Smooth muscle cell (in vitro differentiated cells): Measurements from ENCODE around the gene RASL11A. TPM values are rescaled to one million over a fixed set of nuclear protein-coding genes. Genes with fewer than 3 reads are reported as not detected.

Experiments
- DNase-seq: peaks from one replicate; lab custom pipeline; 2025; ENCODE audit not compliant: unreplicated experiment; lab: John Stamatoyannopoulos, UW
- H2AFZ ChIP-seq: fragments of 200-600 bp; sonication (generic); 2 replicates; pipeline ENCODE4 v1.6.0; 2016; ENCODE audit warnings: antibody characterized with exemption, low read depth, mild to moderate bottlenecking
- H3F3A ChIP-seq: fragments of 200-600 bp; sonication (generic); 2 replicates; pipeline ENCODE4 v1.6.0; 2017; ENCODE audit warnings: antibody characterized with exemption, low read depth
- H3K27ac ChIP-seq: fragments of 200-600 bp; sonication (generic); 2 replicates; pipeline ENCODE4 v1.5.1; 2016; ENCODE audit warnings: low read depth, mild to moderate bottlenecking
- H3K27me3 ChIP-seq: fragments of 200-600 bp; sonication (generic); 2 replicates; pipeline ENCODE4 v1.6.1; 2016; ENCODE audit warnings: low read depth, mild to moderate bottlenecking
- H3K36me3 ChIP-seq: fragments of 200-600 bp; sonication (generic); 2 replicates; pipeline ENCODE4 v1.5.1; 2016; ENCODE audit warnings: low read depth
- H3K4me1 ChIP-seq: fragments of 200-600 bp; sonication (generic); 2 replicates; pipeline ENCODE4 v1.5.1; 2016; ENCODE audit warnings: low read depth
- H3K4me2 ChIP-seq: fragments of 200-600 bp; sonication (generic); 2 replicates; pipeline ENCODE4 v1.6.0; 2016; ENCODE audit warnings: mild to moderate bottlenecking
- H3K4me3 ChIP-seq: fragments of 200-600 bp; sonication (generic); 2 replicates; pipeline ENCODE4 v1.5.1; 2016; ENCODE audit warnings: mild to moderate bottlenecking
- H3K79me2 ChIP-seq: fragments of 200-600 bp; sonication (generic); 2 replicates; pipeline ENCODE4 v1.6.0; 2016; ENCODE audit warnings: low read depth, mild to moderate bottlenecking
- H3K9ac ChIP-seq: fragments of 200-600 bp; sonication (generic); 2 replicates; pipeline ENCODE4 v1.6.0; 2016; ENCODE audit warnings: low read depth
- H3K9me3 ChIP-seq: fragments of 200-600 bp; sonication (generic); replicated peaks from 2 replicates; pipeline ENCODE4 v1.5.1; 2016; ENCODE audit warnings: low read depth
- H4K20me1 ChIP-seq: fragments of 200-600 bp; sonication (generic); 2 replicates; pipeline ENCODE4 v1.6.0; 2016; ENCODE audit warnings: low read depth
- WGBS: methylation state at CpG from one replicate; pipeline ENCODE4 v1.1.7; 2016; ENCODE audit warnings: low lambda C conversion rate; 5-methylcytosine and 5-hydroxymethylcytosine counted together
- polyA plus RNA-seq: library from polyadenylated mRNA; unstranded; fragments of >200 nt; fragmentation: Nextera tagmentation; extraction: Ambion mirVana; gene quantifications from 2 replicates; pipeline ENCODE4 v1.2.1, GENCODE V29; 2016
- total RNA-seq: library from RNA; depleted of rRNA; stranded (reverse); fragments of >200 nt; gene quantifications from 2 replicates; pipeline ENCODE4 v1.2.3, GENCODE V29; 2014
- TF ChIP-seq, protein P1 (sequence below): fragments of 200-600 bp; sonication (generic); IDR thresholded peaks from 2 replicates; pipeline ENCODE4 v1.5.1; 2017; ENCODE audit warnings: borderline replicate concordance, mild to moderate bottlenecking, antibody characterized with exemption; ENCODE audit not compliant: insufficient read depth, poor library complexity, severe bottlenecking

RASL11A gene
- total and polyA plus RNA-seq, 2 experiments from 2014 or later, result 0.30 to 1.9 TPM

DNA sequence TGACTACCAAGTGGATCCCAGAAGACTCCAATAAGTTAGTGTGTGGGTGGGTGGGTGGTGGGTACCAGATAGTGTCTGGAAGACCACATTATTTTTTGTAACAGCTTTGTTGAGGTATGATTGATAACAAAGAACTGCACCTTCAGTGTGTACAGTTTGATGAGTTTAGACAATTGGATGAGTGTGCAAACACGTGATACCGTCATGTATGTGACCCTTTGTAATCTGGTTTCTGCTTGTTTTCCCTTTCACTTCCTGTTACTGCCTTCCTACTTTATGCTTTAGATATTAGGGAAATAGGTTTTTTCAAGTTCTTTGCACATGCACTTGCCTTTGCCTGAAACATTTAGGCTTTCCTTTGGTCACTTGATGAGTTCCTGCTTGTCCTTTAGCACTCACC, 10.8 kb upstream of the RASL11A start:
- no peaks in the 10 kb centered on the region for H3K27me3 ChIP-seq
- H2AFZ ChIP-seq, result no peak overlapping the region
- DNase-seq, result no peak
- peaks cover 38% of the 10 kb centered on the region for H3F3A ChIP-seq
- H3K27ac ChIP-seq, result no peak overlapping the region
- H3K9ac ChIP-seq, result no peak overlapping the region
- TF ChIP-seq, protein P1, sequence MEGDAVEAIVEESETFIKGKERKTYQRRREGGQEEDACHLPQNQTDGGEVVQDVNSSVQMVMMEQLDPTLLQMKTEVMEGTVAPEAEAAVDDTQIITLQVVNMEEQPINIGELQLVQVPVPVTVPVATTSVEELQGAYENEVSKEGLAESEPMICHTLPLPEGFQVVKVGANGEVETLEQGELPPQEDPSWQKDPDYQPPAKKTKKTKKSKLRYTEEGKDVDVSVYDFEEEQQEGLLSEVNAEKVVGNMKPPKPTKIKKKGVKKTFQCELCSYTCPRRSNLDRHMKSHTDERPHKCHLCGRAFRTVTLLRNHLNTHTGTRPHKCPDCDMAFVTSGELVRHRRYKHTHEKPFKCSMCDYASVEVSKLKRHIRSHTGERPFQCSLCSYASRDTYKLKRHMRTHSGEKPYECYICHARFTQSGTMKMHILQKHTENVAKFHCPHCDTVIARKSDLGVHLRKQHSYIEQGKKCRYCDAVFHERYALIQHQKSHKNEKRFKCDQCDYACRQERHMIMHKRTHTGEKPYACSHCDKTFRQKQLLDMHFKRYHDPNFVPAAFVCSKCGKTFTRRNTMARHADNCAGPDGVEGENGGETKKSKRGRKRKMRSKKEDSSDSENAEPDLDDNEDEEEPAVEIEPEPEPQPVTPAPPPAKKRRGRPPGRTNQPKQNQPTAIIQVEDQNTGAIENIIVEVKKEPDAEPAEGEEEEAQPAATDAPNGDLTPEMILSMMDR, result no peak
- H3K36me3 ChIP-seq, result peaks cover 8% of the 10 kb centered on the region
- peaks cover 72% of the 10 kb centered on the region for H4K20me1 ChIP-seq
- H3K4me2 ChIP-seq, result no peak overlapping the region
- H3K9me3 ChIP-seq, result no peaks in the 10 kb centered on the region
- H3K4me3 ChIP-seq, result no peak overlapping the region
- peaks cover 17% of the 10 kb centered on the region for H3K79me2 ChIP-seq
- no peaks in the 10 kb centered on the region for H3K4me1 ChIP-seq
- WGBS, result 92% methylated on average over 2 of the region's 2 CpGs

DNA sequence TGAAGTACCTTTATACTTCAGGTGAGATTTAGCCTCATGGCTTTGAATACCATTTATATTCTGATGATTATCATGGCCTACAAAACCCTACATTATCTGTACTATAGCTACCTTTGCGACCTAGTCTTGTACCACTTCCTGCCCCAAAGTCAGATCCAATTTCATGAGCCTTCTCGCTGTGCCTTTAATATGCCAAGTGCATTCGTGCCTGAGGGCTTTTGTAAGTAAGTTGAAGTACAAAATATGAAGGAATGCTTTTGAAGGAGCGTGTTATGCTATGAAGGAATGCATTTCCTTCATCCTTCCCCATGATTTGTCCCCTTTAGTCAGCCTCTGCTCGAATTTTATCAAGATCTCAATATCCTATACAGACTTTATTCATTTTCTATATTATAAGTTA, 9.2 kb upstream of the RASL11A start:
- TF ChIP-seq, protein P1, result no peak
- Histone ChIP-seq H2AFZ (no peak overlapping the region), H4K20me1 (peaks cover 57% of the 10 kb centered on the region), H3K36me3 (peaks cover 6% of the 10 kb centered on the region), H3K79me2 (peaks cover 5% of the 10 kb centered on the region), H3K9ac (no peak overlapping the region), H3K4me3 (no peak overlapping the region), H3K27me3 (no peaks in the 10 kb centered on the region), H3K27ac (peak overlapping the region; percentile 11), H3K4me2 (no peak overlapping the region), H3F3A (peaks cover 27% of the 10 kb centered on the region), H3K4me1 (no peaks in the 10 kb centered on the region), H3K9me3 (no peaks in the 10 kb centered on the region)
- no peak for DNase-seq
- WGBS, result 78% methylated on average over 5 of the region's 5 CpGs

DNA sequence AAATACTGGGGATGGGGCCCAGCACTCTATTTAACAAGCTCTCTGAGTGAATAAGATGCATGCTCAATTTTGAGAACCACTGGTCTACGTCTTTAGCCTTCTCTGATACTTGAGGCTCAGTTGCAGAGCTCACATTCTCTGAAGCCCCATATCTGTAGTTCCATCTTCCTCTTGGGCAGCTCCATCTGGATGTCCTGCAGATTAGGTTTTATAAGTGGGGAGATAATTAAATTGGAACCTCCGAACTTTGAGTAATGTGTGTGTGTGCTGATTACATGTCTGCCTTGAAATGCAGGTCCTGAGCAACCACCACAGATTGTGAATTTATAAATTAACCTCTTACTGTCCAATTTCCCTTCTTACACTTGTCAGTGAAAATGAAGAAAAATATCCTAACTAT, 7.2 kb upstream of the RASL11A start:
- no peak for DNase-seq
- WGBS, result 59% methylated on average over 2 of the region's 2 CpGs
- H3K9ac ChIP-seq, result peak overlapping the region; percentile 47

DNA sequence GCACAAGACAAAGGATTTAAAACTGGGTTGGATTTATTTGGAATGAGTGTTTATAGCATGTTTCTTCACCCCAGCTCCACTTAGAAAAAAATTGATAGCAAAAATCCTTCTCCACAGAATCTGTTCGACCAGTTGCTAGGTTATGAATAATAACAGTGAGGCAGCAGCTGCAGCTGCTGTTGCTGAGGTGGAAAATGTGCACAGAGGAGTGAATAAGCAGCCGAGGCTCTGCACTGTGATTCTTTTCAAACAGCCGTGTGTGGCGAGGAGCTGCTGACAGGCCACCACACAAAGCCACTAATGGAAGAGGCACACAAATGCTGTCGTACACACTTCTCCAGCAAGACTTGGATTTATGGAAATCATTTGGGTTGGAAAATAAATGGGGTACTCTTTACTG, 6.4 kb upstream of the RASL11A start:
- Histone ChIP-seq H3K4me1 (no peaks in the 10 kb centered on the region), H3K27me3 (no peaks in the 10 kb centered on the region), H3K79me2 (no peaks in the 10 kb centered on the region), H3K4me3 (no peak overlapping the region), H3F3A (peaks cover 13% of the 10 kb centered on the region), H2AFZ (no peak overlapping the region), H3K4me2 (no peak overlapping the region), H4K20me1 (peaks cover 29% of the 10 kb centered on the region), H3K9me3 (no peaks in the 10 kb centered on the region), H3K9ac (peak overlapping the region; percentile 25), H3K27ac (peak overlapping the region; percentile 85), H3K36me3 (no peaks in the 10 kb centered on the region)
- TF ChIP-seq, protein P1, result no peak
- DNase-seq, result no peak
- WGBS, result 41% methylated on average over 5 of the region's 5 CpGs

More for the DNA sequence above, 7.2 kb upstream of the RASL11A start:
- no peak overlapping the region for H2AFZ ChIP-seq
- H3K36me3 ChIP-seq, result no peaks in the 10 kb centered on the region
- H3K79me2 ChIP-seq, result peaks cover 5% of the 10 kb centered on the region
- no peaks in the 10 kb centered on the region for H3K4me1 ChIP-seq
- no peaks in the 10 kb centered on the region for H3K27me3 ChIP-seq
- TF ChIP-seq, protein P1, result no peak
- no peaks in the 10 kb centered on the region for H3K9me3 ChIP-seq
- H4K20me1 ChIP-seq, result peaks cover 36% of the 10 kb centered on the region
- peak overlapping the region; percentile 85 for H3K27ac ChIP-seq
- H3F3A ChIP-seq, result peaks cover 20% of the 10 kb centered on the region
- H3K4me3 ChIP-seq, result no peak overlapping the region
- no peak overlapping the region for H3K4me2 ChIP-seq
